Tibial nerve (tissue), 4 donors: ENCODE data around the gene ARAP1.
A peak's percentile ranks its signal among the peaks of the same experiment; 100 is the strongest.

ENCODE experiments used
- EP300 ChIP-seq, 2 donors: sonication (generic); formaldehyde crosslinking; IDR thresholded peaks; one replicate each; pipeline ENCODE4 v1.6.1; 2017; ENCODE audit warnings: antibody characterized with exemption in 2 of 2, mild to moderate bottlenecking in 1 of 2
- TF ChIP-seq, protein P1 (sequence below), 5 experiments: fragments of 200-600 bp in 3 of 5; fragments of 450-650 bp in 2 of 5; sonication (generic) in 3 of 5; IDR thresholded peaks; one replicate each; pipeline ENCODE4 v1.5.1; 2016 to 2019; ENCODE audit warnings: antibody characterized with exemption in 5 of 5, mild to moderate bottlenecking in 3 of 5, moderate library complexity in 2 of 5

DNA sequence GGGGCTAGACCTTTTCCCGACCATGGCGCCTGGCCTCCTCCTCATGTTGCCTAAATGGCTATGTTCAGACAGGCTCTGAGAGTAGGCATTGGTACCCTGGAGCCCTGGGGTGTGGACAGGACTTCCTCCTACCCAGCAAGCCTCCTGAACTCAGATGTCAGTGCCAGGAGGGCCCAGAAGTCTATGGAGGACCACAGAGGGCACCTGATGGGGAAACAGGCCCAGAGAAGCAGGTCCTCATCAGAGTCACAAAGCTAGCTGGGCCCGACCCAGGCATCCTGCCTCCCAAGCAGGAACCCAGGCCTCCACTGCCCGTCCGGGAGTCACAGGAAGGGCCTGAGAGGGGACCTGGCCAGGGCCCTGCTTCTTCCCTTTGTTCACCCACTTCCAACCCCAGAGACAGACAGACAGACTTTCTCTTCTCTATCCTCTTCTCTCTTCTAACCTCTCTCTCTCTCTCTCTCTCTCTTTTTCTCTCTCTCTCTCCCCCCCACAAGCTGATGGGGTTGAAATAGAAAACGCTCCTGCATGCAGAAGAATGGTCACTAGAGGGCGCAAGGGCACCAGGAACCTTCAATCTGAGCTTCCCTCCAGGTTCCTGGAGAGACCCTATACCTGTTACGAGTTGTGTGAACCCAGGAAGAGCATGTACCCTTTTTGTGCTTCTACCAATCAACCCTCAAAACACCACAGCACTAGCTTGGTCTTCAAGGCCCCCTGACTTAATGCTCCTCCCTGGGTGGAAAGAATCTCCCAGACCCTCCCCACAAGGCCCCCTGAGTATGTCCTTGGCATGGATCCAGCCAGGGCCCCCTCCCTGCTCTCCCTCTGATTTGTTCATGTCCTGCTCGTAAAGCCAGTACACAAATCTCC is 27.1 kb downstream of the ARAP1 start:
- TF ChIP-seq, protein P1, sequence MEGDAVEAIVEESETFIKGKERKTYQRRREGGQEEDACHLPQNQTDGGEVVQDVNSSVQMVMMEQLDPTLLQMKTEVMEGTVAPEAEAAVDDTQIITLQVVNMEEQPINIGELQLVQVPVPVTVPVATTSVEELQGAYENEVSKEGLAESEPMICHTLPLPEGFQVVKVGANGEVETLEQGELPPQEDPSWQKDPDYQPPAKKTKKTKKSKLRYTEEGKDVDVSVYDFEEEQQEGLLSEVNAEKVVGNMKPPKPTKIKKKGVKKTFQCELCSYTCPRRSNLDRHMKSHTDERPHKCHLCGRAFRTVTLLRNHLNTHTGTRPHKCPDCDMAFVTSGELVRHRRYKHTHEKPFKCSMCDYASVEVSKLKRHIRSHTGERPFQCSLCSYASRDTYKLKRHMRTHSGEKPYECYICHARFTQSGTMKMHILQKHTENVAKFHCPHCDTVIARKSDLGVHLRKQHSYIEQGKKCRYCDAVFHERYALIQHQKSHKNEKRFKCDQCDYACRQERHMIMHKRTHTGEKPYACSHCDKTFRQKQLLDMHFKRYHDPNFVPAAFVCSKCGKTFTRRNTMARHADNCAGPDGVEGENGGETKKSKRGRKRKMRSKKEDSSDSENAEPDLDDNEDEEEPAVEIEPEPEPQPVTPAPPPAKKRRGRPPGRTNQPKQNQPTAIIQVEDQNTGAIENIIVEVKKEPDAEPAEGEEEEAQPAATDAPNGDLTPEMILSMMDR (IDR thresholded peaks at IDR 0.05), result peak; percentile 86 to 93 (median 88)
- TF ChIP-seq EP300 (IDR thresholded peaks at IDR 0.05), result peak in 1 of 2 donors; percentile 28
